GM12875 (cell line): Measurements from ENCODE around the gene LRP6.

Experiments used
- H3K4me3 ChIP-seq: one replicate; pipeline ENCODE4 v1.5.1; 2011; ENCODE audit warnings: low read depth, low read length, control low read depth
- CTCF ChIP-seq: IDR thresholded peaks from 2 replicates; pipeline ENCODE4 v1.5.1; 2011; ENCODE audit warnings: low read depth, mild to moderate bottlenecking, control low read depth, inconsistent platforms, low read length, moderate library complexity, borderline replicate concordance; ENCODE audit not compliant: insufficient read depth

Gene LRP6

DNA sequence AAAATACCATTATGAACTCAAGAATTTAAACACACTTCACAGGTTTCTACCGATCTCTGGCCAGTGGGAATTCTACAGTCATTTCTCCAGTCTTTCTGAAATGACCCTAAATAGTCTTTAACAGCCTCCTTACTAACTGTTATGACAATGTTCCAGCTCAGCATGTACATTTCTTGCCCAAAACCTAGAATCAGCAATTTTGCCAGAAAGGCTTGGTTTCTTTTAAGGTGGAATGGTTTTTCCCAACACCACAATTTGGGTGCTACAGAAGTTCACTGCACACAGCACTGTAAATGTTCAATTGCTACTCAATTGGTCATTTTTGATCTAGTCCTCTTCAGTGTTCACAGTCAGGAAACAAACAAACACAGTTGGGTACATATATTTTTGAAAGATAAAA, 69.7 kb downstream of the LRP6 start:
- TF ChIP-seq CTCF, result no peak
- H3K4me3 ChIP-seq, result no peak overlapping the region

DNA sequence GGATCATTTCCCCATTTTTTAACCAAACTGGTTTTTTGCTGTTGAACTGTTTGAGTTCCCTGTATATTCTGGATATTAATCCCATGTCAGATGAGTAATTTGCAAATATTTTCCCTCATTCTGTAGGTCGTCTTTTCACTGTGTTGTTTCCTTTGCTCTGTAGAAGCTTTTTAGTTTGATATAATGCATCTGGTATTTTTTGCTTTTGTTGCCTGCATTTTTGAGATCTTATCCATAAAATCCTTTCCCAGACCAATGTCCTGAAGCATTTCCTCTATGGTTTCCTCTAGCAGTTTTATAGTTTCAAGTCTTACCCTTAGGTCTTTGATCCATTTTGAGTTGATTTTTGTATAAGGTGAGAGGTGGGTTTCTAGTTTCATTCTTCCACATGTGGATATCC, 71.3 kb downstream of the LRP6 start:
- no peak overlapping the region for H3K4me3 ChIP-seq
- TF ChIP-seq CTCF, result no peak

DNA sequence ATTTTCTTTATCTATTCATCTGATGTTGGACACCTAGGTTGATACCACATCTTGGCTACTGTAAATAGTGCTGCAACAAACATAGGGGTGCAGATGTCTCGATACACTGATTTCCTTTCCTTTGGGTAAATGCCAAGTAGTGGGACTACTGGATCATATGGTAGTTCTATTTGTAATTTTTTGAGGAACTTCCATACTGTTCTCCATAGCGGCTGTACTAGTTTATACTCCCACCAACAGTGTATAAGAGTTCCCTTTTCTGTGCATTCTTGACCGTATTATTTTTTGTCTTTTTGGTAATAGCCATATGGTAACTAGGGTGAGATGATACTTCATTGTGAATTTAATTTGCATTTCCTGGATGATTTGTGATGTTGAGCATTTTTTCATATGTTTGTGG, 71.8 kb downstream of the LRP6 start:
- TF ChIP-seq CTCF, result no peak
- H3K4me3 ChIP-seq, result no peak overlapping the region

DNA sequence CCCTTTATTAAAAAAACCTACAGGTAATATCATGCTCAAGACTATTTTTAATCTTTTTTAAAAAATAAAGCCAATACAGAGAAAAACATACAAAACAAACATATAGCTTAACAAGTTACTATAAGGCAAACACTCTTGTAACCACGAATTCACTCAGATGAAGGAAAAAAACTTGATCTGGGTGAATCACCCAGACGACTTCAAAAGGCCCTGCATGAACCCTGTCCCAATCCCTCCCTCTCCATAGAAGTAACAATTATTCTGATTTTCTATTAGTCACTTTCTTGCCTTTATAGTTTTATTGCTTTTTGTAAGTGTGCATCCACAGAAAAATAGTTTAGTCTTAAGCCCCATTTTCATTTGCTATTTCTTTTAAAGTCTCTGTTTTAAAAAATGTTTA, 72.6 kb downstream of the LRP6 start:
- no peak for TF ChIP-seq CTCF

GRCh38 chr12:12191008-12191407, 75.8 kb downstream of the LRP6 start:
- TF ChIP-seq CTCF, result no peak
- no peak overlapping the region for H3K4me3 ChIP-seq

More for the DNA sequence above, 72.6 kb downstream of the LRP6 start:
- no peak overlapping the region for H3K4me3 ChIP-seq

GRCh38 chr12:12190087-12190809, 76.6 kb downstream of the LRP6 start:
- no peak for TF ChIP-seq CTCF
- H3K4me3 ChIP-seq, result no peak overlapping the region

GRCh38 chr12:12185414-12185813, 81.4 kb downstream of the LRP6 start:
- TF ChIP-seq CTCF, result no peak
- H3K4me3 ChIP-seq, result no peak overlapping the region
